Activated T-cell treated with anti-CD3 and anti-CD28 coated beads, Interleukin-2, amount 50 U/mL, for 24 hours (primary cell): ENCODE data around the gene HLF.

Source experiments
- DNase-seq: peaks from one replicate; pipeline ENCODE4 v3.0.0-alpha.2; 2020
- H3K27ac Mint-ChIP-seq: 2 replicates; pipeline ENCODE4 v1.8.0; 2020; ENCODE audit warnings: mild to moderate bottlenecking, mixed read lengths
- H3K27me3 Mint-ChIP-seq: 2 replicates; pipeline ENCODE4 v1.8.0; 2020; ENCODE audit warnings: mixed read lengths
- H3K36me3 Mint-ChIP-seq: 2 replicates; pipeline ENCODE4 v1.8.0; 2020; ENCODE audit warnings: low read depth, mixed read lengths
- H3K4me1 Mint-ChIP-seq: 2 replicates; pipeline ENCODE4 v1.8.0; 2020; ENCODE audit warnings: low read depth, mixed read lengths
- H3K4me3 Mint-ChIP-seq: 2 replicates; pipeline ENCODE4 v1.8.0; 2020; ENCODE audit warnings: mild to moderate bottlenecking, moderate library complexity, mixed read lengths
- H3K9me3 Mint-ChIP-seq: 2 replicates; pipeline ENCODE4 v1.8.0; 2020; ENCODE audit warnings: mixed read lengths

The HLF gene

DNA sequence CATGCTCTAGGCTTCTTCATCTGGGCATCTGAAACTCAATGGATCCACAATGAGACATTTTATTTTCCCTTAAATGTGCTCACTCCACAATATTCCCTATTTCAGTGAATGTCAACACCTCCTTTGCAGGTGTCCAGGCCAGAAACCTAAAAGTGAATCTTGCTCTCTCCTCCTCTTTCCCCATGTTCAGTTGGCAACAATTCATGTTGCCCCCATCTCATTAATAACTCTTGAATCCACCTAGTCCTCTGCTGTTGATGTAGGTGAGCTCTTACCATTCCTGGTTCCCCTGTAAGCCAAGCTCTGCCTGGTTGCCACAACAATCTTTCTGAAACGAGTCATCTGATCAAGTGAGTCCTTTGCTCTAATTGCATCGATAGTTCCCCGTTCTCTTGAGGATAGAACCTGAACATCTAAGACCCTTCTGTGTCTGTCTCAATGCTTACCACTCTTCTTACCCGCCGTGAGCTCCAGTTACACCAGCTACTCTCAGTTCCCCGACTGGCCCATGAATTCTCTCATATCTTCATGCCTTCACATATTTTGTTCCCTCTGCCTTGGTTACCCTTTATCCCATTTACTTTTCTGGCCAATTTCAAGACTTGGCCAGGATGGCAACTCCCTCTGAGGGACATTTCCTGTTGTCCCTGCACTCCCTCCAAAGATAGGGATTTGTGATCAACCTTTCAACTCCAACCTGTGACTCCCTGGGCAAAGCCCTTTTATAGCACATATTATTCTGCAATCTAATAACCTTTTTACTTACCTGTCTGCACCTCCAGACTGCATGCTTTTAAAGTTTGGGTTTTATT lies 35.9 kb downstream of the HLF start:
- DNase-seq = no peak
- H3K36me3 Mint-ChIP-seq = no peaks in the 10 kb centered on the region
- H3K27me3 Mint-ChIP-seq = no peaks in the 10 kb centered on the region
- no peaks in the 10 kb centered on the region for H3K9me3 Mint-ChIP-seq
- no peak overlapping the region for H3K27ac Mint-ChIP-seq
- H3K4me1 Mint-ChIP-seq = peaks cover 9% of the 10 kb centered on the region
- no peak overlapping the region for H3K4me3 Mint-ChIP-seq

DNA sequence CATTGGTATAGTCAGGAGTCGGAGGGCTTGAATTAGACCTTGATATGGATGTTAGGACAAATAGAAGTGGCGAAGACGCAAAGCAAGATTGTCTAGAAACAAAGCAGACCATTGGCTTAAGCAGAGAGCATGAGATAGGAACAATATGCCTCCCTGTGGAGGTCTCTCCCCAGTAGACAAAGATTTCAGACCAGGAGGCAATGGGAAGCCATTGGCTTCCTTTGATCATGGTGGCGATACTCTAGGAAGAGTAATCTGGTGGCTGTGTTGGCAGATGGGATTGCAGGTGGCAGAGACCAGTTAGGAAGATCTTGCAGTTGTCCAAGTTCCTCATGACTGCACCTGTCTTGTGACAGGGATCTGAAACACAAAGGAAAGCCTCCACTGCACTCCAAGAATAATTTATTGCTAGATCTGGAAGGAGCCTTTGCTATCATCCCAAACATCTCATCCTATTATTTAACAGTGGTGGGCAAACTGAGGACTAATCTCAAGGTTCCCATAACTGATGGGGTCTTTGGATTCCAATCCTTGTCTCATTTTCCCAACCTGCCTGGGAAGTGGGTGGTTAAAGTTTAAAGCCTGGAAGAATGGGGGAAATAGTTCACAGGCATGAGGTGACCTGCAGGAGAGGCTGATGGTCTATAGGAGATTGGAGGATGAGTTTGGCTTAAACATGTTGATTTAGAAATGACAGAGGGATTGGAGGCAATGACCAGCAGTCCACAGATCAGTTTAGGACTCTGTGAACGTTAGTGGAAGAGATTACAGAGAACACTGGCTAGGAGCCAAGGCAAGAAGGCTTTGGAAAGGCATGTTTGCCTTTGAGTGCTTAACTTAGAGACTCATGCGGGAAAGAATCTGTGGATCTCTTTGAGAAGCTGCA lies 37.0 kb downstream of the HLF start:
- Mint-ChIP-seq H3K9me3 (no peaks in the 10 kb centered on the region), H3K4me3 (no peak overlapping the region), H3K4me1 (peaks cover 9% of the 10 kb centered on the region), H3K36me3 (no peaks in the 10 kb centered on the region), H3K27ac (no peak overlapping the region), H3K27me3 (no peaks in the 10 kb centered on the region)
- no peak for DNase-seq

DNA sequence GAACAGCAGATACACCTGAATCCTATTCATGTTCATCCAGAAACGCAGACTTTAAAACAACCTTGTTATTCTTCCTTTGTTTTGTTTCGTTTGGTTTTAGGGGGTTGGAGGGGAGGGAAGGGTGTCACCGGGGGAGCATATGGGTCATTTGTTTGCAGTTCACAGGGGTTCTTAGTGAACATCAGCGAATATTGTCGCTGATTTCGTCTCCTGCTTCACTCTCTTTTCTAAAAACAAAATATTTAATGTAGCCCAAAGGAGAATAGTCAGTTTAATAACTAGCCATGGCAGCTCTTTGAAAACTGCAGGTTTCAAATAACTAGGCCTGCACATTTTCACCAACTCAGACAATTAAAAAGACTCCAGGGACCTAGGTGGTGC lies 37.6 kb downstream of the HLF start:
- DNase-seq = no peak
- H3K27ac Mint-ChIP-seq = no peak overlapping the region
- no peaks in the 10 kb centered on the region for H3K27me3 Mint-ChIP-seq
- no peak overlapping the region for H3K4me3 Mint-ChIP-seq
- H3K4me1 Mint-ChIP-seq = peaks cover 9% of the 10 kb centered on the region
- no peaks in the 10 kb centered on the region for H3K36me3 Mint-ChIP-seq
- no peaks in the 10 kb centered on the region for H3K9me3 Mint-ChIP-seq

GRCh38 chr17:55303008-55303493 lies 38.3 kb downstream of the HLF start:
- Mint-ChIP-seq H3K27ac (no peak overlapping the region), H3K4me1 (peaks cover 9% of the 10 kb centered on the region), H3K36me3 (no peaks in the 10 kb centered on the region), H3K27me3 (peaks cover 4% of the 10 kb centered on the region), H3K4me3 (no peak overlapping the region), H3K9me3 (no peaks in the 10 kb centered on the region)
- no peak for DNase-seq

DNA sequence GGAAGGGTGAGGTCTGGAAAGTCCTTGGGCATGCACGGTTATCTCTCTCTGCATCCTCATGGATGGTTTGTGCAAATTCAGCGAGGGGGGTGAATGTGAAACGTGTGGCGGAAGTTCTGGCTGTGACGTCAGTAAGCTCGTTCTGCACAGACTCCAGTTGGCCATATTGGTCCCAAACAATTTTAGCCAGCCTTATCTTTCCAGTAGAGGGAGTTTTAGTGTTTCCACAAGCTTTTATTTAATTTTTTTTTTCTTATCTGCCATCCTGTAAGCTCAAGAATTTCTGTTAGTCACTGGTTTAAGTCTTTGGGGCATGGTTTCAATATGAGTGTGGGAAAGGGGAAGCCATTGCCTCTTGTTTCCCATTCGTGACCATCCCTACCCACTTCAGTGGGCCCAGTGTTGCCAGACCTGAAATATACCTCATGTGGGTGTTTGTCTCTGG lies 39.0 kb downstream of the HLF start:
- Mint-ChIP-seq H3K36me3 (no peaks in the 10 kb centered on the region), H3K4me1 (peaks cover 9% of the 10 kb centered on the region), H3K27me3 (peaks cover 7% of the 10 kb centered on the region), H3K9me3 (no peaks in the 10 kb centered on the region), H3K27ac (no peak overlapping the region), H3K4me3 (no peak overlapping the region)
- DNase-seq = no peak

DNA sequence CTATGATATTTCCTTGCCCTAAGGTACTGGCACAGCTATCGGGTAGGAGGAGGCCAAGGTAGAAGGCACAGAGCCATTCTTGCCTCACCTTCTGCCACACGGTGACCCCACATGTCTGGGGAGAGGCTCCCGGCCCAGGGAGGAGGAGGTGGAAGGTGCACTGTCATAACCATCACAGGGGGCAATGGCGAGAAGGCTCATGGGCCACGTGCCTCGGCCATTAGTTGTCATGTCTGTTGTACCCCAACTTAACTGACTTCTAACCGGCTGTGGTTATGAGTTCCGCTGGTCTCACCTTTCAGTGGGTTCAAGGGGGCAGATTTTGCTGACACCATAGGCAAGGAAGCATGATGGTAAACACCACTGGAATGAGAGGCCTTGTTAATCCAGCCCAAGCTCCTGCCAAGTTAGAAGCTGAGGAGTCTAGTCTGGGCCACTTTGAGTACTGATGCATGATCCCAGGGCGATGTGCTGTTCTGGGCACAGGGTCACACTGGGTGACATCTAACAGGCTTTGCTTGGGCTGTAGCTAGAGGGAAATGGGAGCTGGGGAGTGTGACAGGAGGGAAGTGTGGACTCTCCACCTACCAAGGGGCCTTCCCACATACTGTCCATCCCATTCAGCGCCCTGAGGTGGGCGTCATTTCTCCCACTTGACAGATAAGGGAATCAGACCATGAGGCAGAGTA lies 39.6 kb downstream of the HLF start:
- Mint-ChIP-seq H3K4me1 (peaks cover 9% of the 10 kb centered on the region), H3K36me3 (no peaks in the 10 kb centered on the region), H3K27ac (no peak overlapping the region), H3K4me3 (no peak overlapping the region), H3K27me3 (peaks cover 7% of the 10 kb centered on the region), H3K9me3 (no peaks in the 10 kb centered on the region)
- DNase-seq = no peak

DNA sequence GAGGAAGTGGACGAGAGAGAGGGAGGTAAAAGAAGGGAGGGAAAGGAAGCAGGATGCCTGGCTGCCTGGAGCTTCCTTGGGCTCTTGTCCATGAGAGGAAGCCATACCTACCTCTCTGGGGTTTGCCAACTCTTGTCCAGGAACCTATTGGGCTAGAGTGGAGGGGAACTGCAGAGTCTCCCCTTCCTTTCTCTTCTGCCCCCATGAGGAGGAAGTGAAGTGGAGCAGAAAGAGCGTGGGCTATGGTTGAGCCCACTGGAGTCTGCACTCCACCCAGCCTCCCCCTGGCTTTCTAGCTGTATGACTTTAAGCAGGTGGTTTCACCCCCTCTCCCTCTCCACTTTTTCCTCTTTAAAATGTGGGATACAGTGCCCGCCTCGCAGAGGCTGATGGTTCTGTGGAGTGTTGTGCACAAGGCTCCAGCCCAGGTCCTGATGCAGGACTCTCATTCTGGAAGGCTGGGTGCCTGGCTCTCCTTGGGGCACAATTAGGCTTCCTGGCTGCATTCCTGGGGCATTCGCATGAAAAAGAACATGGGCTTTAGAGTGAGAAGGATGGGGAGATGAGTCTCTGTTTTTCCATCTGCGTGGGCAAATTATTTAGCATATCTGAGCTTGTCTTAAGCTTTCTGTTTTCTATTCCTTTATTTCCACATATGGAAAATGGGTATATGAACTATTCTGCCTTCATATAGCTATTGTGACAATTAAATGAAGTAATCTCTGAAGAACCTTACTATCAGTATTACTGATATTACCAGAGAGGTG lies 40.7 kb downstream of the HLF start:
- Mint-ChIP-seq H3K4me1 (peaks cover 9% of the 10 kb centered on the region), H3K9me3 (no peaks in the 10 kb centered on the region), H3K4me3 (no peak overlapping the region), H3K27me3 (peaks cover 7% of the 10 kb centered on the region), H3K27ac (no peak overlapping the region), H3K36me3 (no peaks in the 10 kb centered on the region)
- DNase-seq = no peak

GRCh38 chr17:55307879-55308278 lies 43.1 kb downstream of the HLF start:
- DNase-seq = no peak
- Mint-ChIP-seq H3K9me3 (no peaks in the 10 kb centered on the region), H3K4me1 (peaks cover 9% of the 10 kb centered on the region)

DNA sequence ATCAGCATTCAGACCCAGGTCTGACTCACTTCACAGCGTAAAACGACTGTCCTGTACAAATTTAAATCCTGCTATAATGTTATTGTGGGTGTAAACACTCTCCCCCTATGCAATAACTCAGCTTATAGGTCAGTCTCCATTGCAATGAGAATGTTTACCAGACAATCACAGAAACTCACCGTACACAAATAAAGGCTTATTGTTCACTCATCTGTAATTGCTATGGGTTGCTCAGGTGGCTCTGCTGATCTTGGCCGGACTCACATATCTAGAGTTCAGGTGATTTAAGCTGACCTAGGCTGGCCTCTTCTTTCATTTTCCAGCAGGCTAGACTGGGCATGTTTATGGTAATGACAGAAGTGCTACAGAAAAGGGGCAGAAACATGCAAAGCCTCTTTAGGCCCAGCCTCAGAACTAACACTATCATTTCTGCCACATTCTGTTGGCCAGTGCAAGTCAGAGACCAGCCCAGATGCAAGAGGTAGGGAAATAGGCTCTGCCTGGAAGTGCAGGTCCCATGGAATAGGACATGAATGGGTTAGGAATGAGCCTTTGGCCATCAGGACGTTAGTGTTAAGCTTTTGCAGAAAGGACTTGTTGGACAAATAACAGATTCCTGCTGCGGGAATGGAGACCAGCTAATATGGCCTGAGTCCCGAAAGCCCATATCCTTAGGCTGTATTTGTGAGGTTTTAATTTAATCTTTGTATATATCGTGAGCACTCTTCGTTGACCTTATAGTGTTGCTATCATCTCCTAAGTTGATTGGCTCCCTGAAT lies 44.0 kb downstream of the HLF start:
- no peak overlapping the region for H3K4me3 Mint-ChIP-seq
- H3K36me3 Mint-ChIP-seq = no peaks in the 10 kb centered on the region
- H3K27me3 Mint-ChIP-seq = peaks cover 13% of the 10 kb centered on the region
- no peak for DNase-seq
- H3K27ac Mint-ChIP-seq = no peak overlapping the region
- peaks cover 13% of the 10 kb centered on the region for H3K4me1 Mint-ChIP-seq
- no peaks in the 10 kb centered on the region for H3K9me3 Mint-ChIP-seq

More at GRCh38 chr17:55307879-55308278, 43.1 kb downstream of the HLF start:
- no peaks in the 10 kb centered on the region for H3K36me3 Mint-ChIP-seq
- no peak overlapping the region for H3K27ac Mint-ChIP-seq
- peaks cover 11% of the 10 kb centered on the region for H3K27me3 Mint-ChIP-seq
- H3K4me3 Mint-ChIP-seq = no peak overlapping the region

DNA sequence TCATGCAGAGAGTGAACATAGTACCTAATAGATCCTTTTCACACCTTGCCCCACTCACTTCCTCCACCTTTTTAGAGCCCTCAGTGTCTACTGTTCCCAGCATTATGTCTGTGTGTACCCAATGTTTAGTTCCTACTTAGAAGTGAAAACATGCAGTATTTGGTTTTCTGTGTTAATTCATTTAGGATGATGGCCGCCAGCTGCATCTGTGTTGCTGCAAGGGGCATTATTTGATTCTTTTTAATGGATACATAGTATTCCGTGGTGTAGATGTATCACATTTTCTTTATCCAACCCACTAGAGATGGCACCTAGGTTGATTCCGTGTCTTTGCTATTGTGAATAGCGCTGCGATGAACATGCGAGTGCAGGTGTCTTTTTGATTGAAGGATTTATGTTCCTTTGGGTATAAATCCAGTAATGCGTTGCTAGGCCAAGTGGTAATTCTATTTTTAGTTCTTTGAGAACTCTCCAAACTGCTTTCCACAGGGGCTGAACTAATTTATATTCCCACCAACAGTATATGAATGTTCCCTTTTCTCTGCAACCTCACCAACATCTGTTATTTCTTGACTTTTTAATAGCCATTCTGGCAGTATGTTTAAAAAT lies 47.1 kb downstream of the HLF start:
- no peak overlapping the region for H3K4me3 Mint-ChIP-seq
- no peak overlapping the region for H3K27ac Mint-ChIP-seq
- no peaks in the 10 kb centered on the region for H3K36me3 Mint-ChIP-seq
- H3K4me1 Mint-ChIP-seq = peaks cover 21% of the 10 kb centered on the region
- peaks cover 13% of the 10 kb centered on the region for H3K27me3 Mint-ChIP-seq
- no peaks in the 10 kb centered on the region for H3K9me3 Mint-ChIP-seq
- no peak for DNase-seq

GRCh38 chr17:55312852-55313251 lies 48.1 kb downstream of the HLF start:
- Mint-ChIP-seq H3K9me3 (no peaks in the 10 kb centered on the region), H3K27ac (no peak overlapping the region), H3K4me1 (peaks cover 21% of the 10 kb centered on the region), H3K36me3 (no peaks in the 10 kb centered on the region), H3K4me3 (no peak overlapping the region), H3K27me3 (peaks cover 11% of the 10 kb centered on the region)
- DNase-seq = no peak

DNA sequence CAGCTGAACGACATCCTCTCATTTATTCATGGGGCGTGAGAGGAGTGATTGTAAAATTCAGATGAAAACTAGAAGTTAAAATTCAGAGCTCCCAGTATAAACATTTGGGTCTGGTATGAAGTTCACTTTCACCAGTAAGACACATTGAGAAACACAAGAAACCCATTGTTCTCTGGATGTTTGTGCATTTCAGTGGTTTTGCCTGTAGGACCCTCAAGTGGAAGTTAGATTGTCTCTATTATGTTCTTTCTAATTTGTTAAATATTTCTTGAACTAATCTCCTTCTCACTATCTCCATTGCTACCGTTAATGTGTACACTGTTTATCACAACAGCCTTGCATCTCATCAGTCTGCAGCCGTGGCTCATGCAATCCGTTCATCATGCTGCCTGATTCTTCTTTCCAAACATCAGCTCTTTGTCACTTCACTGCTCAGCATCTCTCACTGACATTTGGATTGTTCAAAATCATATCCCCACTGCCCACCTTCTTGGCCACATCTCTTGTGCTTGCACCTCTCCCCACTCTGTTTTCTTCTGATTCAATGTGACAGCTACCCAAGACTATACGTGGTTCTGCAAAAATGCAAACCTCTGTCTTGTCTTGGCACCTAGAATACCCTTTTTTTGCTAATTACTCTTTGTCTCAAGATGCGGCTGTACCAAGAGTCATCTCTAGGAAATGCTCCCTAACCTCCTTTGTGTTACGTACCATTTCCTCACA lies 49.5 kb downstream of the HLF start:
- no peaks in the 10 kb centered on the region for H3K36me3 Mint-ChIP-seq
- H3K27ac Mint-ChIP-seq = peak overlapping the region; percentile 74
- H3K4me3 Mint-ChIP-seq = no peak overlapping the region
- no peaks in the 10 kb centered on the region for H3K9me3 Mint-ChIP-seq
- peaks cover 21% of the 10 kb centered on the region for H3K4me1 Mint-ChIP-seq
- DNase-seq = no peak
- peaks cover 6% of the 10 kb centered on the region for H3K27me3 Mint-ChIP-seq
